Endothelial cell of umbilical vein (primary cell): Measurements from ENCODE around the gene PARP12. TPM values are rescaled to one million over a fixed set of nuclear protein-coding genes. Genes with fewer than 3 reads are reported as not detected.

ENCODE experiments used
- BruUV-seq: library from RNA; stranded (reverse); fragments of 400-500 nt; replicated peaks from 2 replicates; lab custom pipeline; 2021; lab: Mats Ljungman, UMichigan
- CTCF ChIA-PET: fragments of 300-600, 350-600 bp; sonication (Branson Sonifier 250); formaldehyde crosslinking; loops from one replicate; lab custom pipeline; 2021; ENCODE audit warnings: antibody characterized with exemption, inconsistent platforms; lab: Charles Lee
- POLR2A ChIA-PET: fragments of 300-600, 350-600 bp; sonication (Branson Sonifier 250); formaldehyde crosslinking; loops from one replicate; lab custom pipeline; 2021; ENCODE audit warnings: antibody characterized with exemption, inconsistent platforms; lab: Charles Lee
- DNase-seq: peaks from one replicate; pipeline ENCODE4 v3.0.0-alpha.2; 2011; ENCODE audit warnings: low read depth, low spot score
- FAIRE-seq: peaks from 2 replicates; lab custom pipeline; 2011; peaks lifted over from hg19 to GRCh38; lab: Jason Lieb, UNC
- H2AFZ ChIP-seq: 2 replicates; pipeline ENCODE4 v1.6.0; 2012; ENCODE audit warnings: low read depth, low read length, control low read depth, inconsistent platforms
- H3K27ac ChIP-seq: 2 replicates; pipeline ENCODE4 v1.5.1; 2011; ENCODE audit warnings: low read depth, mild to moderate bottlenecking, control low read depth, low read length, moderate library complexity; ENCODE audit not compliant: insufficient read depth
- H3K27me3 ChIP-seq, 2 experiments: 2 replicates each; pipeline versions ENCODE4 v1.6.0 to v1.6.1; 2011; ENCODE audit warnings: low read length in 2 of 2, mixed read lengths in 1 of 2; ENCODE audit not compliant: control insufficient read depth in 2 of 2, insufficient read depth in 2 of 2
- H3K36me3 ChIP-seq, 2 experiments: 2 replicates in 1 of 2; 3 replicates in 1 of 2; pipeline ENCODE4 v1.5.1; 2011; ENCODE audit warnings: low read length in 2 of 2, mild to moderate bottlenecking in 1 of 2, moderate library complexity in 1 of 2; ENCODE audit not compliant: control insufficient read depth in 2 of 2, insufficient read depth in 2 of 2; ENCODE audit errors: extremely low read depth in 1 of 2
- H3K4me1 ChIP-seq: 3 replicates; pipeline ENCODE4 v1.5.1; 2011; ENCODE audit warnings: mild to moderate bottlenecking, low read length; ENCODE audit not compliant: control insufficient read depth, insufficient read depth; ENCODE audit errors: extremely low read depth
- H3K4me2 ChIP-seq: 2 replicates; pipeline ENCODE4 v1.6.1; 2011; ENCODE audit warnings: low read length, control low read depth, mixed read lengths; ENCODE audit not compliant: insufficient read depth
- H3K4me3 ChIP-seq, 3 experiments: fragments of 200-600 bp in 1 of 3; sonication (generic), shearing (Covaris generic) in 1 of 3; replicated peaks in 1 of 3; 2 replicates each; pipeline ENCODE4 v1.5.1; 2011 to 2016; ENCODE audit warnings: control low read depth in 3 of 3, low read length in 3 of 3, mild to moderate bottlenecking in 2 of 3, inconsistent platforms in 1 of 3, low read depth in 1 of 3, moderate library complexity in 1 of 3; ENCODE audit not compliant: insufficient read depth in 1 of 3
- H3K79me2 ChIP-seq: 2 replicates; pipeline ENCODE4 v1.6.0; 2012; ENCODE audit warnings: low read length, inconsistent platforms; ENCODE audit not compliant: control insufficient read depth, insufficient read depth
- H3K9ac ChIP-seq: replicated peaks from 2 replicates; pipeline ENCODE3; 2011; ENCODE audit warnings: low read length, control low read depth; ENCODE audit not compliant: insufficient read depth; ENCODE audit errors: extremely low read depth
- H3K9me1 ChIP-seq: replicated peaks from 3 replicates; pipeline ENCODE4 v1.6.0; 2011; ENCODE audit warnings: mild to moderate bottlenecking, low read length; ENCODE audit not compliant: control insufficient read depth, insufficient read depth; ENCODE audit errors: extremely low read depth
- H3K9me3 ChIP-seq: replicated peaks from 2 replicates; pipeline ENCODE4 v1.5.1; 2012; ENCODE audit warnings: low read length, inconsistent platforms; ENCODE audit not compliant: control insufficient read depth, insufficient read depth
- H4K20me1 ChIP-seq: replicated peaks from 2 replicates; pipeline ENCODE3; 2011; ENCODE audit warnings: mild to moderate bottlenecking, low read length; ENCODE audit not compliant: control insufficient read depth, insufficient read depth; ENCODE audit errors: extremely low read depth
- EZH2 ChIP-seq: IDR thresholded peaks from 2 replicates; pipeline ENCODE4 v1.6.1; 2012; ENCODE audit warnings: borderline replicate concordance, low read depth, mild to moderate bottlenecking, moderate library complexity, low read length, inconsistent platforms; ENCODE audit not compliant: severe bottlenecking
- FOS ChIP-seq: IDR thresholded peaks from 2 replicates; pipeline ENCODE4 v1.6.1; 2011; ENCODE audit warnings: mild to moderate bottlenecking, low read length, moderate library complexity, borderline replicate concordance; ENCODE audit not compliant: insufficient read depth
- GATA2 ChIP-seq: IDR thresholded peaks from 2 replicates; pipeline ENCODE4 v1.7.0; 2011; ENCODE audit warnings: low read depth, mild to moderate bottlenecking, moderate library complexity, mixed read lengths, low read length; ENCODE audit not compliant: insufficient read length, insufficient read depth
- JUN ChIP-seq: IDR thresholded peaks from 2 replicates; pipeline ENCODE4 v1.6.1; 2011; ENCODE audit warnings: borderline replicate concordance, low read depth; ENCODE audit not compliant: insufficient read length, insufficient read depth
- MYC ChIP-seq: IDR thresholded peaks from one replicate; pipeline ENCODE4 v1.6.1; 2011; ENCODE audit warnings: mild to moderate bottlenecking, low read depth, low read length
- POLR2A ChIP-seq: IDR thresholded peaks from 2 replicates; pipeline ENCODE4 v1.6.1; 2012; ENCODE audit warnings: low read depth, mild to moderate bottlenecking, control low read depth, low read length
- POLR2AphosphoS5 ChIP-seq: IDR thresholded peaks from 2 replicates; pipeline ENCODE4 v1.6.1; 2012; ENCODE audit warnings: low read depth, mild to moderate bottlenecking, control low read depth, low read length, moderate library complexity; ENCODE audit not compliant: insufficient read depth
- dilution Hi-C: fragments of 300-500 bp; cut with MboI; formaldehyde crosslinking; loops from one replicate; pipeline ENCODE4 v1.15.0; 2019; ENCODE audit warnings: low sequenced_read_pairs; ENCODE audit not compliant: extremely low pct_ligation_motif_present
- intact Hi-C: fragments of 100-400 bp; cut with micrococcal nuclease; formaldehyde crosslinking; loops from one replicate; pipeline ENCODE4 v1.10.0; 2022
- polyA plus RNA-seq, 4 experiments: library from polyadenylated mRNA; depleted of rRNA in 3 of 4; stranded (reverse) in 3 of 4; unstranded in 1 of 4; fragments of >200 nt; gene quantifications; 2 replicates each; pipeline versions ENCODE4 v1.2.1 to v1.2.3, GENCODE V29; 2011 to 2012; ENCODE audit warnings: missing spikeins in 1 of 4
- total RNA-seq: library from RNA; stranded (reverse); gene quantifications from 2 replicates; pipeline ENCODE4 v1.2.3, GENCODE V29; 2021
- TF ChIP-seq, protein P1 (sequence below), 2 donors: IDR thresholded peaks; 1 replicate in 1 of 2; 2 replicates in 1 of 2; pipeline ENCODE4 v1.5.1; 2011; ENCODE audit warnings: low read length in 2 of 2, mild to moderate bottlenecking in 2 of 2, moderate library complexity in 2 of 2, control low read depth in 1 of 2, inconsistent platforms in 1 of 2, low read depth in 1 of 2; ENCODE audit not compliant: insufficient read depth in 1 of 2; ENCODE audit errors: extremely low read depth in 1 of 2
- TF ChIP-seq, protein P2 (sequence below): IDR thresholded peaks from 2 replicates; pipeline ENCODE4 v1.6.1; 2011; ENCODE audit not compliant: insufficient read depth, insufficient read length

PARP12 gene
- total and polyA plus RNA-seq, 2 donors (not counting 3 experiments of a cell fraction or from before 2014, with no cell fraction given): 65.4 to 83.2 TPM

DNA sequence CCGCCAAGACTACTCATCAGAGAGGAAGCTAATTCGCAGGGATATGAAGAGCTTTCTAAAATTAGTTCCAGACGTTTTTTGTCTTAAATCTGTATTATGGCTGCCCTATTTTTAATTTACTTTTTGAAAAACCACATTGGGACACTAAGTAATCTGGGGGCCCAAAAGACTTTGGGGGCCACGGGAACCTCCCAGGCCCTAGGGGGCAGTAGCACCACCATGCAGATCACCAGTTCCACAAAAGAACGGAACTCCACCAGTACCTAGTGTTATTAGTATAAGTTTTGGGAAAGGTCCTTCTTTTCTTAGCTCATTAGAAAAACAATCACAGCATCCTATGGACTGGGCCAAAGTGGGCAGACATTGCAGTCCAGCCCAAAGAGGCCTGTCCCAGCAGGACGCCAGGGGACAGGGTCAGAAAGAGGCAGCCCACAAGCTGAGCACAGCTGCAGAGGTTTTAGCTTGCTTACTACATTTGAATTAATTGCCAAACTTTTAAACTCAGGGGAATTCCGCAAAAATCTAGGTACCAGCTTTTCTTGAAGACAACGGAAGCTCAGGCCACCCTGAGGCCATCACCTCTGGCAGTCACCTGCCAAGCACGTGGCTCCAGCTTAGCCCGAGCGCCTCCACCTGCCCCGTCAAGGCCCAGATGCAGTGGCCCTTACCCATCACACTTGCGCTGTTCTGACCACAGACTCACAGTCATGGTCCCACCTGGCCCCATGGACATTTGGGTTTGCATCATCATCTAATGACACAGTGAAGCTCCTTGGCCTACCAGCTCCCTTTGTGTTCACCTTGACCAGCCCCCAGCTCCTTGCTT lies 74.8 kb downstream of the PARP12 start:
- Histone ChIP-seq H3K4me2 (no peak overlapping the region), H3K27ac (no peak overlapping the region), H3K27me3 (peaks cover 0 to 6% of the 10 kb centered on the region in 2 experiments), H3K9ac (no peak overlapping the region), H3K9me3 (no peaks in the 10 kb centered on the region), H3K36me3 (no peaks in the 10 kb centered on the region), H4K20me1 (no peaks in the 10 kb centered on the region), H2AFZ (no peak overlapping the region), H3K79me2 (no peaks in the 10 kb centered on the region), H3K4me1 (no peaks in the 10 kb centered on the region), H3K9me1 (no peaks in the 10 kb centered on the region), H3K4me3 (no peak overlapping the region)
- dilution Hi-C loops (no loop called here), intact Hi-C loops (no loop called here)
- FAIRE-seq (no peak), DNase-seq (no peak)
- POLR2A ChIA-PET: no interaction called here
- CTCF ChIA-PET: interaction anchor here (0.9 to 2.2 kb wide), 7 partner anchors 17 to 386 kb away, joined by 3 to 10 read pairs (median 4); no protein-coding TSS in a partner anchor
- no peak for TF ChIP-seq GATA2
- TF ChIP-seq, protein P1, sequence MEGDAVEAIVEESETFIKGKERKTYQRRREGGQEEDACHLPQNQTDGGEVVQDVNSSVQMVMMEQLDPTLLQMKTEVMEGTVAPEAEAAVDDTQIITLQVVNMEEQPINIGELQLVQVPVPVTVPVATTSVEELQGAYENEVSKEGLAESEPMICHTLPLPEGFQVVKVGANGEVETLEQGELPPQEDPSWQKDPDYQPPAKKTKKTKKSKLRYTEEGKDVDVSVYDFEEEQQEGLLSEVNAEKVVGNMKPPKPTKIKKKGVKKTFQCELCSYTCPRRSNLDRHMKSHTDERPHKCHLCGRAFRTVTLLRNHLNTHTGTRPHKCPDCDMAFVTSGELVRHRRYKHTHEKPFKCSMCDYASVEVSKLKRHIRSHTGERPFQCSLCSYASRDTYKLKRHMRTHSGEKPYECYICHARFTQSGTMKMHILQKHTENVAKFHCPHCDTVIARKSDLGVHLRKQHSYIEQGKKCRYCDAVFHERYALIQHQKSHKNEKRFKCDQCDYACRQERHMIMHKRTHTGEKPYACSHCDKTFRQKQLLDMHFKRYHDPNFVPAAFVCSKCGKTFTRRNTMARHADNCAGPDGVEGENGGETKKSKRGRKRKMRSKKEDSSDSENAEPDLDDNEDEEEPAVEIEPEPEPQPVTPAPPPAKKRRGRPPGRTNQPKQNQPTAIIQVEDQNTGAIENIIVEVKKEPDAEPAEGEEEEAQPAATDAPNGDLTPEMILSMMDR (IDR thresholded peaks at IDR 0.05; ENCODE audit: extremely low read depth in 1 of 2, insufficient read depth in 1 of 2, low read depth in 1 of 2, low read length in 2 of 2): no peak
- no peak for TF ChIP-seq MYC
- TF ChIP-seq POLR2AphosphoS5: no peak
- TF ChIP-seq, protein P2, sequence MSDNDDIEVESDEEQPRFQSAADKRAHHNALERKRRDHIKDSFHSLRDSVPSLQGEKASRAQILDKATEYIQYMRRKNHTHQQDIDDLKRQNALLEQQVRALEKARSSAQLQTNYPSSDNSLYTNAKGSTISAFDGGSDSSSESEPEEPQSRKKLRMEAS: no peak
- TF ChIP-seq JUN: no peak
- TF ChIP-seq FOS: no peak
- no peak for TF ChIP-seq POLR2A
- TF ChIP-seq EZH2: no peak
- BruUV-seq: no TSS peak
